K562 (cell line): ENCODE results near the gene C1orf174. TPM values are rescaled to one million over a fixed set of nuclear protein-coding genes. Genes with fewer than 3 reads are reported as not detected.
A peak's percentile ranks its signal among the peaks of the same experiment; 100 is the strongest.

Experiments used
- ATAC-seq: fragments of 200-7000 bp; cut with Tn5 transposase; 3 replicates; pipeline ENCODE4 v1.9.1; 2020; ENCODE audit warnings: moderate library complexity
- BruUV-seq: library from RNA; stranded (reverse); fragments of 400-500 nt; replicated peaks from 2 replicates; lab custom pipeline; 2021; lab: Mats Ljungman, UMichigan
- CTCF ChIA-PET: fragments of 300-600 bp; formaldehyde crosslinking; extraction: SDS; loops from one replicate; lab custom pipeline; 2021; ENCODE audit warnings: low intra/inter-chr PET ratio; lab: Yijun Ruan, JAX
- POLR2A ChIA-PET: fragments of 300-600, 350-650 bp; sonication (Branson Sonifier 250); formaldehyde crosslinking; extraction: SDS; loops from one replicate; lab custom pipeline; 2021; ENCODE audit warnings: antibody characterized with exemption, inconsistent platforms; lab: Yijun Ruan, JAX
- DNase-seq, 4 experiments: peaks; one replicate each; pipeline versions ENCODE4 v3.0.0 to v3.0.0-alpha.2; 2011 to 2018; ENCODE audit warnings: low spot score in 3 of 4, mixed read lengths in 3 of 4; ENCODE audit errors: extremely low read depth in 1 of 4
- FAIRE-seq: peaks from 2 replicates; lab custom pipeline; 2011; peaks lifted over from hg19 to GRCh38; lab: Jason Lieb, UNC
- H2AFZ ChIP-seq: 2 replicates; pipeline ENCODE4 v1.6.0; 2011; ENCODE audit warnings: low read depth, low read length, control low read depth, inconsistent platforms
- H3K27ac ChIP-seq: fragments of 200-600 bp; 3 replicates; pipeline ENCODE4 v1.8.0; 2011; ENCODE audit warnings: low read depth, mild to moderate bottlenecking, control low read depth, inconsistent platforms, low read length, moderate library complexity, mixed read lengths; ENCODE audit errors: extremely low read depth
- H3K27me3 ChIP-seq, 2 experiments: fragments of 300-600 bp in 1 of 2; 2 replicates in 1 of 2; 3 replicates in 1 of 2; pipeline versions ENCODE4 v1.6.0 to v1.8.0; 2011; ENCODE audit warnings: inconsistent platforms in 2 of 2, low read length in 2 of 2, mild to moderate bottlenecking in 1 of 2, mixed read lengths in 1 of 2, moderate library complexity in 1 of 2; ENCODE audit not compliant: control insufficient read depth in 2 of 2, insufficient read depth in 2 of 2
- H3K36me3 ChIP-seq: fragments of 300-600 bp; 3 replicates; pipeline ENCODE4 v1.8.0; 2011; ENCODE audit warnings: mild to moderate bottlenecking, low read length, inconsistent platforms; ENCODE audit not compliant: control insufficient read depth, insufficient read depth
- H3K4me1 ChIP-seq, 2 experiments: fragments of 200-600 bp in 1 of 2; replicated peaks in 1 of 2; 2 replicates in 1 of 2; 3 replicates in 1 of 2; pipeline versions ENCODE4 v1.5.1 to v1.8.0; 2011; ENCODE audit warnings: inconsistent platforms in 2 of 2, low read length in 2 of 2, mild to moderate bottlenecking in 1 of 2, mixed read lengths in 1 of 2, moderate library complexity in 1 of 2; ENCODE audit not compliant: control insufficient read depth in 2 of 2, insufficient read depth in 2 of 2
- H3K4me2 ChIP-seq: 2 replicates; pipeline ENCODE4 v1.6.1; 2011; ENCODE audit warnings: low read length, control low read depth, inconsistent platforms, mixed read lengths; ENCODE audit not compliant: insufficient read depth
- H3K4me3 ChIP-seq: fragments of 200-600 bp; sonication (generic), shearing (Covaris generic); 2 replicates; pipeline ENCODE4 v1.5.1; 2016; ENCODE audit warnings: control low read depth, inconsistent platforms
- H3K79me2 ChIP-seq: fragments of 200-600 bp; 3 replicates; pipeline ENCODE4 v1.8.0; 2011; ENCODE audit warnings: low read length, inconsistent platforms; ENCODE audit not compliant: control insufficient read depth, insufficient read depth
- H3K9ac ChIP-seq, 2 experiments: 2 replicates each; pipeline versions ENCODE4 v1.6.0 to v1.6.1; 2011; ENCODE audit warnings: low read depth in 2 of 2, low read length in 2 of 2, control low read depth in 1 of 2, inconsistent platforms in 1 of 2, mild to moderate bottlenecking in 1 of 2, mixed read lengths in 1 of 2; ENCODE audit not compliant: insufficient read depth in 1 of 2
- H3K9me1 ChIP-seq: one replicate; pipeline ENCODE4 v1.6.0; 2011; ENCODE audit warnings: inconsistent platforms, mild to moderate bottlenecking, low read length, moderate library complexity; ENCODE audit not compliant: control insufficient read depth, insufficient read depth
- H3K9me3 ChIP-seq: replicated peaks from 2 replicates; pipeline ENCODE4 v1.5.1; 2011; ENCODE audit warnings: low read depth, low read length, inconsistent platforms; ENCODE audit not compliant: control insufficient read depth, insufficient read depth
- H4K20me1 ChIP-seq: replicated peaks from 2 replicates; pipeline ENCODE4 v1.6.1; 2011; ENCODE audit warnings: low read length, inconsistent platforms, mixed read lengths; ENCODE audit not compliant: control insufficient read depth, insufficient read depth
- ADNP ChIP-seq: fragments of 200-800 bp; sonication (Bioruptor generic); IDR thresholded peaks from 2 replicates; pipeline ENCODE4 v1.6.1; 2016; ENCODE audit warnings: missing genetic modification characterization, missing compliant biosample characterization
- NFYB ChIP-seq: IDR thresholded peaks from 2 replicates; pipeline ENCODE4 v1.6.1; 2011; ENCODE audit warnings: mild to moderate bottlenecking, moderate library complexity; ENCODE audit not compliant: insufficient read length; ENCODE audit errors: extremely low read depth
- RAD51 ChIP-seq: fragments of 450-650 bp; IDR thresholded peaks from 2 replicates; pipeline ENCODE4 v1.7.1; 2016; ENCODE audit warnings: low read depth, mild to moderate bottlenecking, borderline replicate concordance
- USF1 ChIP-seq: sonication (generic); formaldehyde crosslinking; IDR thresholded peaks from 2 replicates; pipeline ENCODE4 v1.9.0; 2022; ENCODE audit warnings: mild to moderate bottlenecking, missing genetic modification reagents
- USF2 ChIP-seq: sonication (generic); formaldehyde crosslinking; IDR thresholded peaks from 2 replicates; pipeline ENCODE4 v1.5.0; 2020; ENCODE audit warnings: missing genetic modification reagents
- WGBS: fragments of 100-300 bp; shearing (Covaris generic); methylation state at CpG from one replicate; pipeline ENCODE4 v1.1.6; 2016; ENCODE audit warnings: low coverage, mixed read lengths; ENCODE audit not compliant: insufficient coverage; ENCODE audit errors: missing lambda C conversion rate; 5-methylcytosine and 5-hydroxymethylcytosine counted together
- in situ Hi-C: fragments of 300-500 bp; cut with MboI; formaldehyde crosslinking; loops from 4 replicates; pipeline ENCODE4 v1.15.0; 2018; ENCODE audit warnings: inconsistent platforms, mixed read lengths
- intact Hi-C: fragments of 100-400 bp; cut with micrococcal nuclease; formaldehyde crosslinking; loops from 2 replicates; pipeline ENCODE4 v1.14.2; 2022
- polyA plus RNA-seq, 8 experiments: library from polyadenylated mRNA; depleted of rRNA in 4 of 8; stranded (reverse) in 5 of 8; unstranded in 3 of 8; fragments of >200 nt; fragmentation: Nextera tagmentation in 2 of 8; fragmentation: Illumina TruSeq in 1 of 8; extraction: Ambion mirVana in 2 of 8; extraction: Trizol in 1 of 8; gene quantifications; 2 replicates each; pipeline versions ENCODE4 v1.2.1 to v1.2.3, GENCODE V29; 2011 to 2014; ENCODE audit warnings: inconsistent platforms in 1 of 8, missing spikeins in 1 of 8
- total RNA-seq, 7 experiments: library from RNA; depleted of rRNA in 6 of 7; stranded (reverse); fragments of >200 nt in 6 of 7; fragmentation: Illumina TruSeq in 2 of 7; extraction: Trizol in 2 of 7; gene quantifications; 2 replicates each; pipeline versions ENCODE4 v1.2.1 to v1.2.3, GENCODE V29; 2011 to 2021; ENCODE audit warnings: low replicate concordance in 1 of 7

The C1orf174 gene
- total and polyA plus RNA-seq, 9 of the 15 experiments (the other 6 are each of a cell fraction or from before 2014, with no cell fraction given), result 38.5 to 64.9 (median 45.4) TPM

GRCh38 chr1:3939242-3940080 is 39.4 kb upstream of the C1orf174 start:
- peak in 3 of 4 experiments; percentile 13 to 77 (median 50) for DNase-seq
- H3K4me1 ChIP-seq, result peaks cover 0 to 7% of the 10 kb centered on the region in 2 experiments; a peak in 1 of 5 replicates
- 0 out of 2 replicates have a peak, but pooled peaks cover 2% of the 10 kb centered on the region for H3K9me3 ChIP-seq
- no peaks in the 10 kb centered on the region for H3K79me2 ChIP-seq
- BruUV-seq, result no TSS peak
- H3K27ac ChIP-seq, result no peak overlapping the region
- no peaks in the 10 kb centered on the region; the same call in 1 of the 2 replicates for H4K20me1 ChIP-seq
- intact Hi-C loops (no loop called here), in situ Hi-C loops (no loop called here)
- peaks cover 34 to 64% of the 10 kb centered on the region in 2 experiments for H3K27me3 ChIP-seq
- WGBS, result 0% methylated on average over 12 of the region's 12 CpGs
- ATAC-seq, result peak; percentile 82
- FAIRE-seq, result no peak
- CTCF ChIA-PET, result no interaction called here
- no peak overlapping the region for H3K4me3 ChIP-seq
- POLR2A ChIA-PET, result interaction anchor here (0.6 to 1.7 kb wide), 5 partner anchors 8 to 458 kb away, joined by 3 to 7 read pairs (median 3); no protein-coding TSS in a partner anchor
- no peaks in the 10 kb centered on the region for H3K9me1 ChIP-seq
- no peaks in the 10 kb centered on the region for H3K36me3 ChIP-seq
- H3K4me2 ChIP-seq, result no peak overlapping the region
- H2AFZ ChIP-seq, result no peak overlapping the region
- H3K9ac ChIP-seq, result no peak overlapping the region
- TF ChIP-seq USF2 (peak; percentile 77), ADNP (tag) (no peak), RAD51 (peak; percentile 42; the same call in 1 of the 2 replicates), USF1 (CRISPR knock-in tag) (peak; percentile 78), NFYB (peak; percentile 49)
